HepG2 (cell line): ENCODE measurements around the gene BCL2L2. TPM values are rescaled to one million over a fixed set of nuclear protein-coding genes. Genes with fewer than 3 reads are reported as not detected.
A peak's percentile ranks its signal among the peaks of the same experiment; 100 is the strongest.

Experiments used
- DNMT3B ChIP-seq: conservative IDR thresholded peaks from 2 replicates; pipeline ENCODE4 v1.6.1; 2016; ENCODE audit warnings: missing biosample characterization, control low read depth
- ELF1 ChIP-seq: sonication (generic); formaldehyde crosslinking; IDR thresholded peaks from 2 replicates; pipeline ENCODE4 v1.4.0; 2020; ENCODE audit warnings: missing genetic modification reagents
- GPN1 ChIP-seq: sonication (generic); formaldehyde crosslinking; IDR thresholded peaks from 2 replicates; pipeline ENCODE4 v1.5.1; 2020; ENCODE audit warnings: missing genetic modification reagents, borderline replicate concordance
- HOXA7 ChIP-seq: sonication (generic); formaldehyde crosslinking; IDR thresholded peaks from 2 replicates; pipeline ENCODE4 v1.8.1; 2022; ENCODE audit warnings: mild to moderate bottlenecking, missing genetic modification reagents, moderate library complexity
- JDP2 ChIP-seq: sonication (generic); formaldehyde crosslinking; IDR thresholded peaks from 2 replicates; pipeline ENCODE4 v1.8.1; 2022; ENCODE audit warnings: missing genetic modification reagents, borderline replicate concordance
- LCORL ChIP-seq, 2 experiments: fragments of 450-650 bp in 1 of 2; sonication (generic) in 1 of 2; formaldehyde crosslinking in 1 of 2; IDR thresholded peaks; 2 replicates each; pipeline versions ENCODE4 v1.5.0 to v1.6.1; 2017 to 2020; ENCODE audit warnings: antibody characterized with exemption in 1 of 2, missing genetic modification reagents in 1 of 2
- MATR3 ChIP-seq: sonication (generic); formaldehyde crosslinking; IDR thresholded peaks from 2 replicates; pipeline ENCODE4 v1.4.0; 2020; ENCODE audit warnings: missing genetic modification reagents
- MED13 ChIP-seq: sonication (generic); formaldehyde crosslinking; IDR thresholded peaks from 2 replicates; pipeline ENCODE4 v1.5.0; 2020; ENCODE audit warnings: missing genetic modification reagents
- MYNN ChIP-seq: sonication (generic); formaldehyde crosslinking; IDR thresholded peaks from 2 replicates; pipeline ENCODE4 v1.4.0; 2020; ENCODE audit warnings: mild to moderate bottlenecking, low read depth, missing genetic modification reagents
- NFIB ChIP-seq: sonication (generic); formaldehyde crosslinking; IDR thresholded peaks from 2 replicates; pipeline ENCODE4 v1.9.0; 2021; ENCODE audit warnings: missing genetic modification reagents, mild to moderate bottlenecking, borderline replicate concordance
- REPIN1 ChIP-seq: sonication (generic); formaldehyde crosslinking; IDR thresholded peaks from 2 replicates; pipeline ENCODE4 v1.8.0; 2022; ENCODE audit warnings: missing genetic modification reagents, low read depth, mild to moderate bottlenecking, borderline replicate concordance
- SRY ChIP-seq: sonication (generic); formaldehyde crosslinking; IDR thresholded peaks from 2 replicates; pipeline ENCODE4 v1.8.0; 2022; ENCODE audit warnings: mild to moderate bottlenecking, missing genetic modification reagents
- YEATS2 ChIP-seq: sonication (generic); formaldehyde crosslinking; IDR thresholded peaks from 2 replicates; pipeline ENCODE4 v1.4.0; 2020; ENCODE audit warnings: missing genetic modification reagents, borderline replicate concordance
- ZNF329 ChIP-seq: sonication (generic); formaldehyde crosslinking; IDR thresholded peaks from 2 replicates; pipeline ENCODE4 v1.9.0; 2021; ENCODE audit warnings: low read depth, mild to moderate bottlenecking, missing genetic modification reagents
- ZNF33A ChIP-seq: sonication (generic); formaldehyde crosslinking; IDR thresholded peaks from 2 replicates; pipeline ENCODE4 v1.5.1; 2020; ENCODE audit warnings: missing genetic modification reagents, mild to moderate bottlenecking, moderate library complexity, borderline replicate concordance
- ZNF432 ChIP-seq: sonication (generic); formaldehyde crosslinking; IDR thresholded peaks from 2 replicates; pipeline ENCODE4 v1.5.0; 2020; ENCODE audit warnings: missing genetic modification reagents, mild to moderate bottlenecking, borderline replicate concordance
- ZNF850 ChIP-seq: sonication (generic); formaldehyde crosslinking; conservative IDR thresholded peaks from 2 replicates; pipeline ENCODE4 v1.9.0; 2021; ENCODE audit warnings: mild to moderate bottlenecking, missing genetic modification reagents
- ZSCAN22 ChIP-seq: sonication (generic); formaldehyde crosslinking; IDR thresholded peaks from 2 replicates; pipeline ENCODE4 v1.4.0; 2020; ENCODE audit warnings: mild to moderate bottlenecking, missing genetic modification reagents
- polyA plus RNA-seq, 8 experiments: library from polyadenylated mRNA; depleted of rRNA in 3 of 8; stranded (reverse) in 7 of 8; unstranded in 1 of 8; fragments of >200 nt; fragmentation: Illumina TruSeq in 4 of 8; extraction: Trizol in 4 of 8; gene quantifications; 2 replicates each; pipeline versions ENCODE4 v1.2.1 to v1.2.3, GENCODE V29; 2011 to 2016; ENCODE audit warnings: low read depth in 4 of 8, missing spikeins in 1 of 8, mixed read lengths in 1 of 8; ENCODE audit not compliant: insufficient read depth in 1 of 8
- total RNA-seq, 5 experiments: library from RNA; depleted of rRNA; stranded (reverse); fragments of >200 nt; fragmentation: Illumina TruSeq; extraction: Trizol; gene quantifications; 2 replicates each; pipeline ENCODE4 v1.2.3, GENCODE V29; 2016; ENCODE audit warnings: low read depth in 1 of 5
- TF ChIP-seq, protein P1 (sequence below): sonication (generic); formaldehyde crosslinking; IDR thresholded peaks from 2 replicates; pipeline ENCODE4 v1.4.0; 2020; ENCODE audit warnings: missing genetic modification reagents, borderline replicate concordance
- TF ChIP-seq, protein P2 (sequence below): sonication (generic); formaldehyde crosslinking; IDR thresholded peaks from 2 replicates; pipeline ENCODE4 v1.5.0; 2020; ENCODE audit warnings: missing genetic modification reagents

BCL2L2 gene
- total and polyA plus RNA-seq, 2 of the 13 experiments (the other 11 are each of a cell fraction or from before 2014, with no cell fraction given) = 28.1 to 49.8 TPM

DNA sequence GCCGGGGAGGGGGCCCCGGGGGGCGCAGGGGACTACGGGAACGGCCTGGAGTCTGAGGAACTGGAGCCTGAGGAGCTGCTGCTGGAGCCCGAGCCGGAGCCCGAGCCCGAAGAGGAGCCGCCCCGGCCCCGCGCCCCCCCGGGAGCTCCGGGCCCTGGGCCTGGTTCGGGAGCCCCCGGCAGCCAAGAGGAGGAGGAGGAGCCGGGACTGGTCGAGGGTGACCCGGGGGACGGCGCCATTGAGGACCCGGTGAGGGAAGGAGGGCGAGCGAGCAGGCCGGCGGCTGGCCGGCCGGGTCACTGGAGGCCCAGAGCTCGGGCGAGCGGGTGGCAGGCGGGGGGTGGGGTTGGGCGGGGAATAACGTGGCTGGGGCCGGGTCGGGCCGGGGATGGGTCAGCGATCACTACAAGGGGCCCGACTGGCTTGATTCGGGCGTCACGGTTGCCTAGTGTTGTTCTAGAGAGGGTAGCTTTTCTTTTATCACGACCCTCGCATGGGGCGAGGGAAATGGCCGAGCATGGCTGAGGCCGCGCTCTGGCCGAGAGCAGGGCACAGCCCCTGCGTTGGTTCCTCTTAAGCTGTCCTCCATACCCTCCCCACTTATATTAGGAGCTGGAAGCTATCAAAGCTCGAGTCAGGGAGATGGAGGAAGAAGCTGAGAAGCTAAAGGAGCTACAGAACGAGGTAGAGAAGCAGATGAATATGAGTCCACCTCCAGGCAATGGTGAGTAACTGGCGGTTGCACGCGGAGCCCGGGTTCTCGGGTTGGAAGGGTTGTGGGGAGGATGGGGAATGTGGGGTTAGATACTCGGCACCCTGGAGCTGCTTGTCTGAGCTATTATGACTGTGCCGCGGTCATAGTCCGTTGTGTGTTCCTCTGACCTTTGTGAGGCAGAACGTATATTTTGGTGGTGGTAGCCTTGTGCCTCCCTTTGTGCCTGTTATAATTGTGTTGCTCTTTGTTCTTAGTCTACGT is 15.2 kb downstream of the BCL2L2 start (continued):
- TF ChIP-seq DNMT3B (CRISPR knock-in tag) = peak; percentile 89; the same call in 1 of the 2 replicates
- 0 out of 2 replicates have a peak, but pooled peaks have one; percentile 52 for TF ChIP-seq MED13
- TF ChIP-seq ZNF33A (CRISPR knock-in tag) = peak; percentile 62; the same call in 1 of the 2 replicates
- no peak for TF ChIP-seq HOXA7 (CRISPR knock-in tag)
- TF ChIP-seq MATR3 = no peak
- TF ChIP-seq, protein P1, sequence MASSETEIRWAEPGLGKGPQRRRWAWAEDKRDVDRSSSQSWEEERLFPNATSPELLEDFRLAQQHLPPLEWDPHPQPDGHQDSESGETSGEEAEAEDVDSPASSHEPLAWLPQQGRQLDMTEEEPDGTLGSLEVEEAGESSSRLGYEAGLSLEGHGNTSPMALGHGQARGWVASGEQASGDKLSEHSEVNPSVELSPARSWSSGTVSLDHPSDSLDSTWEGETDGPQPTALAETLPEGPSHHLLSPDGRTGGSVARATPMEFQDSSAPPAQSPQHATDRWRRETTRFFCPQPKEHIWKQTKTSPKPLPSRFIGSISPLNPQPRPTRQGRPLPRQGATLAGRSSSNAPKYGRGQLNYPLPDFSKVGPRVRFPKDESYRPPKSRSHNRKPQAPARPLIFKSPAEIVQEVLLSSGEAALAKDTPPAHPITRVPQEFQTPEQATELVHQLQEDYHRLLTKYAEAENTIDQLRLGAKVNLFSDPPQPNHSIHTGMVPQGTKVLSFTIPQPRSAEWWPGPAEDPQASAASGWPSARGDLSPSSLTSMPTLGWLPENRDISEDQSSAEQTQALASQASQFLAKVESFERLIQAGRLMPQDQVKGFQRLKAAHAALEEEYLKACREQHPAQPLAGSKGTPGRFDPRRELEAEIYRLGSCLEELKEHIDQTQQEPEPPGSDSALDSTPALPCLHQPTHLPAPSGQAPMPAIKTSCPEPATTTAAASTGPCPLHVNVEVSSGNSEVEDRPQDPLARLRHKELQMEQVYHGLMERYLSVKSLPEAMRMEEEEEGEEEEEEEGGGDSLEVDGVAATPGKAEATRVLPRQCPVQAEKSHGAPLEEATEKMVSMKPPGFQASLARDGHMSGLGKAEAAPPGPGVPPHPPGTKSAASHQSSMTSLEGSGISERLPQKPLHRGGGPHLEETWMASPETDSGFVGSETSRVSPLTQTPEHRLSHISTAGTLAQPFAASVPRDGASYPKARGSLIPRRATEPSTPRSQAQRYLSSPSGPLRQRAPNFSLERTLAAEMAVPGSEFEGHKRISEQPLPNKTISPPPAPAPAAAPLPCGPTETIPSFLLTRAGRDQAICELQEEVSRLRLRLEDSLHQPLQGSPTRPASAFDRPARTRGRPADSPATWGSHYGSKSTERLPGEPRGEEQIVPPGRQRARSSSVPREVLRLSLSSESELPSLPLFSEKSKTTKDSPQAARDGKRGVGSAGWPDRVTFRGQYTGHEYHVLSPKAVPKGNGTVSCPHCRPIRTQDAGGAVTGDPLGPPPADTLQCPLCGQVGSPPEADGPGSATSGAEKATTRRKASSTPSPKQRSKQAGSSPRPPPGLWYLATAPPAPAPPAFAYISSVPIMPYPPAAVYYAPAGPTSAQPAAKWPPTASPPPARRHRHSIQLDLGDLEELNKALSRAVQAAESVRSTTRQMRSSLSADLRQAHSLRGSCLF (CRISPR knock-in tag) = peak; percentile 12; the same call in 1 of the 2 replicates
- TF ChIP-seq ZNF432 (CRISPR knock-in tag) = no peak
- TF ChIP-seq NFIB (CRISPR knock-in tag) = no peak
- TF ChIP-seq, protein P2, sequence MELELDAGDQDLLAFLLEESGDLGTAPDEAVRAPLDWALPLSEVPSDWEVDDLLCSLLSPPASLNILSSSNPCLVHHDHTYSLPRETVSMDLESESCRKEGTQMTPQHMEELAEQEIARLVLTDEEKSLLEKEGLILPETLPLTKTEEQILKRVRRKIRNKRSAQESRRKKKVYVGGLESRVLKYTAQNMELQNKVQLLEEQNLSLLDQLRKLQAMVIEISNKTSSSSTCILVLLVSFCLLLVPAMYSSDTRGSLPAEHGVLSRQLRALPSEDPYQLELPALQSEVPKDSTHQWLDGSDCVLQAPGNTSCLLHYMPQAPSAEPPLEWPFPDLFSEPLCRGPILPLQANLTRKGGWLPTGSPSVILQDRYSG (CRISPR knock-in tag) = peak; percentile 63; the same call in 1 of the 2 replicates
- peak; percentile 76; the same call in 1 of the 2 replicates for TF ChIP-seq GPN1 (CRISPR knock-in tag)
- TF ChIP-seq ELF1 (CRISPR knock-in tag) = no peak; the same call in none of the 2 replicates
- peak; percentile 14; the same call in 1 of the 2 replicates for TF ChIP-seq YEATS2 (CRISPR knock-in tag)
- TF ChIP-seq ZSCAN22 (CRISPR knock-in tag) = no peak
- TF ChIP-seq LCORL (IDR thresholded peaks at IDR 0.05) = no peak
- TF ChIP-seq LCORL (CRISPR knock-in tag; IDR thresholded peaks at IDR 0.05) = peak; percentile 76
- TF ChIP-seq ZNF329 (CRISPR knock-in tag) = peak; percentile 55
- no peak for TF ChIP-seq ZNF850
- no peak; the same call in 1 of the 2 replicates for TF ChIP-seq JDP2 (CRISPR knock-in tag)
- no peak for TF ChIP-seq MYNN (CRISPR knock-in tag)
- peak; percentile 70 for TF ChIP-seq REPIN1 (CRISPR knock-in tag)
- peak; percentile 93 for TF ChIP-seq SRY (CRISPR knock-in tag)
